Stimulated activated CD4-positive, alpha-beta T cell treated with anti-CD3 and anti-CD28 coated beads, Interleukin-15, amount 100 ng/mL, for 48 hours (primary cell): Measurements from ENCODE around the gene TELO2.

Source experiments
- DNase-seq, 2 donors: peaks; one replicate each; pipeline ENCODE4 v3.0.0-alpha.2; 2020; ENCODE audit warnings: low read depth in 2 of 2

The TELO2 gene

GRCh38 chr16:1518626-1519135 is 25.5 kb downstream of the TELO2 start:
- DNase-seq: no peak

GRCh38 chr16:1519831-1520230 is 26.7 kb downstream of the TELO2 start:
- DNase-seq: no peak

- no peak for DNase-seq
Observed at GRCh38 chr16:1520461-1520860, 27.3 kb downstream of the TELO2 start.

GRCh38 chr16:1523581-1524245 is 30.6 kb downstream of the TELO2 start:
- no peak for DNase-seq

- DNase-seq: no peak
Observed at GRCh38 chr16:1524366-1524765, 31.2 kb downstream of the TELO2 start.

- DNase-seq: no peak
Observed at GRCh38 chr16:1525871-1526607, 32.9 kb downstream of the TELO2 start.

- DNase-seq: no peak
Observed at GRCh38 chr16:1526608-1527555, 33.7 kb downstream of the TELO2 start.

- DNase-seq: no peak
Observed at GRCh38 chr16:1527836-1528811, 35.0 kb downstream of the TELO2 start.

- DNase-seq: no peak
Observed at GRCh38 chr16:1528921-1529537, 35.9 kb downstream of the TELO2 start.

GRCh38 chr16:1530349-1530882 is 37.3 kb downstream of the TELO2 start:
- DNase-seq: no peak

- DNase-seq: no peak
Observed at GRCh38 chr16:1530883-1531637, 37.9 kb downstream of the TELO2 start.

- DNase-seq: no peak
Observed at GRCh38 chr16:1531638-1531910, 38.4 kb downstream of the TELO2 start.

- no peak for DNase-seq
Observed at GRCh38 chr16:1532081-1532760, 39.1 kb downstream of the TELO2 start.

GRCh38 chr16:1532771-1533170 is 39.6 kb downstream of the TELO2 start:
- no peak for DNase-seq

GRCh38 chr16:1533443-1533951 is 40.3 kb downstream of the TELO2 start, which contains the start of gene TMEM204:
Gene TMEM204 (plus strand): TSS chr16:1533666. CDS start chr16:1534276, 610 bp downstream.
- no peak for DNase-seq

GRCh38 chr16:1534021-1535020 is 41.2 kb downstream of the TELO2 start:
- DNase-seq: no peak
